MM.1S (cell line): ENCODE data around the gene GOLGA2.
"Not testable (repeated sequence)": the region's sequence is repeated elsewhere in the genome, so short reads cannot be mapped to it uniquely, and the experiment has no call there.

ENCODE experiments used
- DNase-seq: peaks from one replicate; pipeline ENCODE4 v3.0.0-alpha.2; 2015
- H2AFZ ChIP-seq: fragments of 300-600 bp; sonication (generic); 2 replicates; pipeline ENCODE4 v1.6.0; 2016; ENCODE audit warnings: antibody characterized with exemption, low read length
- H3F3A ChIP-seq: fragments of 300-600 bp; sonication (generic); 2 replicates; pipeline ENCODE4 v1.6.1; 2016; ENCODE audit warnings: mild to moderate bottlenecking, antibody characterized with exemption, low read length, moderate library complexity, mixed read lengths; ENCODE audit not compliant: insufficient read depth
- H3K27ac ChIP-seq: fragments of 300-600 bp; sonication (generic); 2 replicates; pipeline ENCODE4 v1.5.1; 2016; ENCODE audit warnings: mild to moderate bottlenecking, low read length
- H3K27me3 ChIP-seq: fragments of 300-600 bp; sonication (generic); replicated peaks from 2 replicates; pipeline ENCODE4 v1.6.0; 2016; ENCODE audit warnings: low read length; ENCODE audit not compliant: insufficient read depth
- H3K36me3 ChIP-seq: fragments of 300-600 bp; sonication (generic); replicated peaks from 2 replicates; pipeline ENCODE4 v1.6.1; 2016; ENCODE audit warnings: mild to moderate bottlenecking, low read length, mixed read lengths; ENCODE audit not compliant: insufficient read depth
- H3K4me1 ChIP-seq: fragments of 300-600 bp; sonication (generic); 2 replicates; pipeline ENCODE4 v1.6.1; 2016; ENCODE audit warnings: low read length, mixed read lengths
- H3K4me2 ChIP-seq: fragments of 300-600 bp; sonication (generic); 2 replicates; pipeline ENCODE4 v1.6.0; 2016; ENCODE audit warnings: low read depth, low read length
- H3K4me3 ChIP-seq: fragments of 300-600 bp; sonication (generic); 2 replicates; pipeline ENCODE4 v1.5.1; 2016; ENCODE audit warnings: low read length, mixed read lengths
- H3K79me2 ChIP-seq: fragments of 300-600 bp; sonication (generic); 2 replicates; pipeline ENCODE4 v1.6.1; 2016; ENCODE audit warnings: mixed run types, low read length, mixed read lengths
- H3K9ac ChIP-seq: fragments of 300-600 bp; sonication (generic); 2 replicates; pipeline ENCODE4 v1.6.1; 2016; ENCODE audit warnings: low read length, mixed read lengths
- H3K9me2 ChIP-seq: fragments of 300-600 bp; sonication (generic); replicated peaks from 2 replicates; pipeline ENCODE4 v1.6.1; 2016; ENCODE audit warnings: mild to moderate bottlenecking, low read length, mixed read lengths; ENCODE audit not compliant: insufficient read depth
- H3K9me3 ChIP-seq: fragments of 300-600 bp; sonication (generic); replicated peaks from 2 replicates; pipeline ENCODE4 v1.6.1; 2016; ENCODE audit warnings: mild to moderate bottlenecking, low read length, mixed read lengths; ENCODE audit not compliant: insufficient read depth
- H4K20me1 ChIP-seq: fragments of 300-600 bp; sonication (generic); 2 replicates; pipeline ENCODE4 v1.6.1; 2016; ENCODE audit warnings: mild to moderate bottlenecking, low read length, moderate library complexity, mixed read lengths; ENCODE audit not compliant: insufficient read depth
- EZH2 ChIP-seq: fragments of 300-600 bp; sonication (generic); optimal IDR thresholded peaks from 2 replicates; pipeline ENCODE3; 2017; ENCODE audit warnings: low read depth, mild to moderate bottlenecking, antibody characterized with exemption, low read length, mixed read lengths
- EZH2phosphoT487 ChIP-seq: fragments of 300-600 bp; sonication (generic); IDR thresholded peaks from 2 replicates; pipeline ENCODE4 v1.6.1; 2018; ENCODE audit warnings: antibody characterized with exemption, low read length
- TF ChIP-seq, protein P1 (sequence below): fragments of 300-600 bp; sonication (generic); IDR thresholded peaks from 2 replicates; pipeline ENCODE4 v1.5.1; 2016; ENCODE audit warnings: antibody characterized with exemption, low read length, mixed read lengths

Gene GOLGA2

DNA sequence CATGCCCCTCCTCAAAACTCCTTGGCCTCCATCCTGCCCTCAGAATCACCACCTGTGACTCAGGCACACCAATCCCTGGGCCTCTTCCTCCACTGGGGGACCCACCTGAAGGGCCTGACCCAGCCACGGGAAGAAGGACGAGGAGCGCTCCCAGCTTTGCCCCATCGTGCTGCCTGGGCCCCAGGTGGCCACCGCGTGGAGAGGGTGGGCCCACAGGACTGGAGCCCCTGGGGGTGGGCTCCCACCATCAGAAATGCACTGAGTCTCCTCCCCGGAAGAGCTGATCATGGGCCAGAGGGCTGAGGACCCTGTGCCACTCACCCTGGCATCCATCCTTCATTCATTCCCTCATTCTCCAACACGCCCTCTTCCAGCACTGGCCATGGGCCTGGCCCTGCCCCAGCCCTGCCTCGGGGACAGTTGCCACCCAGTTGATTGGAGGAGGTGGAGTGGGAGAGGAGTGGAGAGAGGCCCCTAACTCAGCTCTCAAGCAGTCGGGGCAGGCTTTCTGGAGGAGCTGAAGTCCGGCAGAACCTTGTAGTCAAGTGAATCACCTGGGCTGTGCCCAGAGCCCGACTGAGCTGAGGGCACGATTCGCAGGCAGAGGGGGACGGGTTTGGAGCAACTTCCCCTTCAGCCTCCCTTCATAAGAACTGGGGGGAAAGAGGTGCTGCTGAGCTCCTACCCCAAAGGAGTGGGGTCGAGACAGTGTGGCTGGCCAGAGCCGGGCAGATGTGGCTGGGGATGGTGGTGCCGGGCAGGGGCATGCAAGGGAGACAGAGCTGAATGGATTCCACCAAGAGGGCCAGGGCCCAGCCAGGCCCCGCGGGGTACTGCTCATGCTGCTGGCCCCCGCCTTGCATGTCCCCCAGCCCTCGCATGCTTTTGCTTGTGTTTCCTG lies 43.0 kb downstream of the GOLGA2 start:
- TF ChIP-seq EZH2 (no peak), EZH2phosphoT487 (no peak)
- TF ChIP-seq, protein P1, sequence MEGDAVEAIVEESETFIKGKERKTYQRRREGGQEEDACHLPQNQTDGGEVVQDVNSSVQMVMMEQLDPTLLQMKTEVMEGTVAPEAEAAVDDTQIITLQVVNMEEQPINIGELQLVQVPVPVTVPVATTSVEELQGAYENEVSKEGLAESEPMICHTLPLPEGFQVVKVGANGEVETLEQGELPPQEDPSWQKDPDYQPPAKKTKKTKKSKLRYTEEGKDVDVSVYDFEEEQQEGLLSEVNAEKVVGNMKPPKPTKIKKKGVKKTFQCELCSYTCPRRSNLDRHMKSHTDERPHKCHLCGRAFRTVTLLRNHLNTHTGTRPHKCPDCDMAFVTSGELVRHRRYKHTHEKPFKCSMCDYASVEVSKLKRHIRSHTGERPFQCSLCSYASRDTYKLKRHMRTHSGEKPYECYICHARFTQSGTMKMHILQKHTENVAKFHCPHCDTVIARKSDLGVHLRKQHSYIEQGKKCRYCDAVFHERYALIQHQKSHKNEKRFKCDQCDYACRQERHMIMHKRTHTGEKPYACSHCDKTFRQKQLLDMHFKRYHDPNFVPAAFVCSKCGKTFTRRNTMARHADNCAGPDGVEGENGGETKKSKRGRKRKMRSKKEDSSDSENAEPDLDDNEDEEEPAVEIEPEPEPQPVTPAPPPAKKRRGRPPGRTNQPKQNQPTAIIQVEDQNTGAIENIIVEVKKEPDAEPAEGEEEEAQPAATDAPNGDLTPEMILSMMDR, result no peak
- Histone ChIP-seq H3K27ac (no peak overlapping the region), H4K20me1 (no peaks in the 10 kb centered on the region), H3K9me3 (no peaks in the 10 kb centered on the region), H3K36me3 (no peaks in the 10 kb centered on the region), H3K79me2 (no peaks in the 10 kb centered on the region), H3K27me3 (peaks cover 57% of the 10 kb centered on the region), H3K4me1 (no peaks in the 10 kb centered on the region), H3K9ac (no peak overlapping the region), H3K4me3 (no peak overlapping the region), H2AFZ (no peak overlapping the region), H3K4me2 (no peak overlapping the region), H3F3A (no peaks in the 10 kb centered on the region), H3K9me2 (no peaks in the 10 kb centered on the region)
- DNase-seq, result no peak

DNA sequence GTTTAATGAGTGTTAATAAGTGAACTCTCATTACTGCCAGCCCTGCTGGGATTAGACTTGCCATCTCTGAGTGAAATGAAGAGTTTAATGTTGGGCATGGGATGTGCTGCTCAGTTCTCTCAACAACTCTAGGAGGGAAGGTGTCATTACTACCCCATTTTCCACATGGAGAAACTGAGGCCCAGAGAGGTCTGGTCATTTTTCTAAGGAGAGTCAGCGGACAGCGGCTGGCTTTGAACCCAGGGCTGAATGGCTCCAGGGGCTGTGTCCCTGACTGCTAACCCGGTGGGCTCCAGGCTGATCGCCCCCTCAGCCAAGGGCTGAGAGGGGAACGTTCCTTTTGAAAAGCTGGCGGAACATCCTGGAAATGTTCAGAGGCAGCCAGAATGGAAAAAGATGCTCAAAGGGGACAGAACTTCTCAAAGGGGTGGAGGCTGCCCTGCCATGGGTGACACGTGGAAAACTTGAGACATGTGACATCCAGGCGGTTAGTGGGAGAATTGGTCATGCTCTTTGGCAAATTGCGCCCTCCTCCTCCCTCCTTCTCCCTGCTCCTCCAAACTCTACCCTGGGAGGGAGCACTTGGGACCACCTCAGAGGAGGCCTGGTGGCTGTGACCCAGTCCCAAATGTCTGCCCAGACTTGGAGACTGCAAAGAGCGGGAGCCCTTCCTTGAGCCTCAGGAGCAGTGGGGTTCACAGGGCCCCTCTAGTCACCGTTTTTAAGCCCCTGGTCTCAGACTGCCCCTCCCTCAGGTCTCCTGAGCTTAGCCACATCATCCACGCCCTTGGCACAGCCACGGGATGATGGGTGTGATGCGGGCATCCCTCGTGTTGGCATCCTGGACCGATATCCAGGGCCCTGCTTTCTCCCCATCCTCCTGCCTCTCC lies 43.9 kb downstream of the GOLGA2 start:
- no peaks in the 10 kb centered on the region for H3K9me2 ChIP-seq
- no peaks in the 10 kb centered on the region for H3F3A ChIP-seq
- H2AFZ ChIP-seq, result no peak overlapping the region
- peaks cover 54% of the 10 kb centered on the region for H3K27me3 ChIP-seq
- no peak overlapping the region for H3K4me3 ChIP-seq
- H3K79me2 ChIP-seq, result no peaks in the 10 kb centered on the region
- DNase-seq, result no peak
- no peaks in the 10 kb centered on the region for H3K4me1 ChIP-seq
- H3K9ac ChIP-seq, result no peak overlapping the region
- no peaks in the 10 kb centered on the region for H3K9me3 ChIP-seq
- H3K27ac ChIP-seq, result no peak overlapping the region
- TF ChIP-seq, protein P1, result no peak
- TF ChIP-seq EZH2 (no peak), EZH2phosphoT487 (no peak)
- H3K36me3 ChIP-seq, result no peaks in the 10 kb centered on the region
- no peak overlapping the region for H3K4me2 ChIP-seq
- no peaks in the 10 kb centered on the region for H4K20me1 ChIP-seq

DNA sequence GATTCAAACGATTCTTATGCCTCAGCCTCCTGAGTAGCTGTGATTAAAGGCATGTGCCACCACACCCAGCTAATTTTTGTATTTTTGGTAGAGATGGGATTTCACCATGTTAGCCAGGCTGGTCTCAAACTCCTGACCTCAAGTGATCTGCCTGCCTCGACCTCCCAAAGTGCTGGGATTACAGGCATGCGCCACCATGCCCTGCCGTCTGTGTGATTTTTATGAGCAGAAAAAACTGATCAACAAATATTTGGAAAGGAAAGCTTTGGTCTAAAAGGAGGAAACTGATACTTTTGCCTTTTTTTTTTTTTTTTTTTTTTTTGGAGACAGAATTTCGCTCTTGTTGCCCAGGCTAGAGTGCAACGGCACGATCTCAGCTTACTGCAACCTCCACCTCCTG lies 44.9 kb downstream of the GOLGA2 start:
- not testable (repeated sequence) for H3K9ac ChIP-seq, DNase-seq, H4K20me1 ChIP-seq, H3K4me2 ChIP-seq, H3F3A ChIP-seq, H3K27ac ChIP-seq, H3K9me3 ChIP-seq, H3K4me3 ChIP-seq, H3K4me1 ChIP-seq, H2AFZ ChIP-seq, H3K36me3 ChIP-seq, H3K79me2 ChIP-seq, H3K9me2 ChIP-seq
- peaks cover 57% of the 10 kb centered on the region for H3K27me3 ChIP-seq
